ENCODE data around the gene SLC23A2.

Gene SLC23A2

GRCh38 chr20:4950841-4951240 lies 50.5 kb downstream of the SLC23A2 start:
- TF ChIP-seq TOX (CRISPR knock-in tag; IDR thresholded peaks at IDR 0.05; ENCODE audit: borderline replicate concordance): no peak
- no peak for TF ChIP-seq TCF4 (CRISPR knock-in tag; IDR thresholded peaks at IDR 0.05; ENCODE audit: borderline replicate concordance)
- TF ChIP-seq RARB (CRISPR knock-in tag; IDR thresholded peaks at IDR 0.05): no peak
- no peak for TF ChIP-seq ZNF70 (CRISPR knock-in tag; IDR thresholded peaks at IDR 0.05)
- TF ChIP-seq TSHZ2 (CRISPR knock-in tag; IDR thresholded peaks at IDR 0.05): no peak
- ATAC-seq: no peak

- no peak for TF ChIP-seq CSRNP3 (CRISPR knock-in tag; IDR thresholded peaks at IDR 0.05)
- TF ChIP-seq TOX (CRISPR knock-in tag; IDR thresholded peaks at IDR 0.05; ENCODE audit: borderline replicate concordance): no peak
- TF ChIP-seq OSR1 (CRISPR knock-in tag; IDR thresholded peaks at IDR 0.05): no peak
- TF ChIP-seq ARNTL (CRISPR knock-in tag; IDR thresholded peaks at IDR 0.05; ENCODE audit: borderline replicate concordance, low read depth): no peak
- TF ChIP-seq TCF4 (CRISPR knock-in tag; IDR thresholded peaks at IDR 0.05; ENCODE audit: borderline replicate concordance): no peak
- no peak for ATAC-seq
Observed at GRCh38 chr20:4950437-4950836, 50.9 kb downstream of the SLC23A2 start.

GRCh38 chr20:4949833-4950178 lies 51.5 kb downstream of the SLC23A2 start:
- peak; percentile 76 for ATAC-seq
- TF ChIP-seq TOX (CRISPR knock-in tag; IDR thresholded peaks at IDR 0.05; ENCODE audit: borderline replicate concordance) (no peak), ZFP30 (CRISPR knock-in tag; IDR thresholded peaks at IDR 0.05) (no peak), ZNF70 (CRISPR knock-in tag; IDR thresholded peaks at IDR 0.05) (no peak)

GRCh38 chr20:4947817-4948559 lies 53.3 kb downstream of the SLC23A2 start:
- no peak for ATAC-seq
- TF ChIP-seq TSHZ2 (CRISPR knock-in tag; IDR thresholded peaks at IDR 0.05) (no peak), ARNTL (CRISPR knock-in tag; IDR thresholded peaks at IDR 0.05; ENCODE audit: borderline replicate concordance, low read depth) (no peak), PATZ1 (CRISPR knock-in tag; IDR thresholded peaks at IDR 0.05; ENCODE audit: borderline replicate concordance) (no peak), POU6F1 (CRISPR knock-in tag; IDR thresholded peaks at IDR 0.05; ENCODE audit: borderline replicate concordance, low read depth) (no peak), RARB (CRISPR knock-in tag; IDR thresholded peaks at IDR 0.05) (no peak), ZNF70 (CRISPR knock-in tag; IDR thresholded peaks at IDR 0.05) (no peak), ZC3H10 (CRISPR knock-in tag; IDR thresholded peaks at IDR 0.05) (no peak), ZFP3 (CRISPR knock-in tag; IDR thresholded peaks at IDR 0.05) (no peak), OSR1 (CRISPR knock-in tag; IDR thresholded peaks at IDR 0.05) (no peak), CSDC2 (CRISPR knock-in tag; IDR thresholded peaks at IDR 0.05) (no peak), CSRNP3 (CRISPR knock-in tag; IDR thresholded peaks at IDR 0.05) (no peak), ZFP30 (CRISPR knock-in tag; IDR thresholded peaks at IDR 0.05) (no peak), PPARA (CRISPR knock-in tag; IDR thresholded peaks at IDR 0.05; ENCODE audit: borderline replicate concordance) (no peak), GLIS3 (CRISPR knock-in tag; IDR thresholded peaks at IDR 0.05) (no peak), SNAI2 (CRISPR knock-in tag; IDR thresholded peaks at IDR 0.05) (no peak), ZNF8 (CRISPR knock-in tag; IDR thresholded peaks at IDR 0.05) (no peak), TCF4 (CRISPR knock-in tag; IDR thresholded peaks at IDR 0.05; ENCODE audit: borderline replicate concordance) (no peak), BACH2 (CRISPR knock-in tag; IDR thresholded peaks at IDR 0.05; ENCODE audit: borderline replicate concordance) (no peak), CREB5 (CRISPR knock-in tag; IDR thresholded peaks at IDR 0.05; ENCODE audit: low read depth) (no peak), ZNF565 (CRISPR knock-in tag; conservative IDR thresholded peaks at IDR 0.05; ENCODE audit: low read depth) (no peak)

All from SK-N-SH treated with all-trans-retinoic acid at 6 μM for 48 hours (cell line).